ENCODE data around the gene STOML2. TPM values are rescaled to one million over a fixed set of nuclear protein-coding genes. Genes with fewer than 3 reads are reported as not detected.

STOML2 gene
- total RNA-seq, 1 donor from 2014 or later, result 94.2 TPM

GRCh38 chr9:35097573-35097972 lies 5.4 kb downstream of the STOML2 start:
- intact Hi-C loops (cut with DNase I), result no loop called here
- no peak for DNase-seq (ENCODE audit: low spot score in 2 of 2)
- TF ChIP-seq, protein P1, sequence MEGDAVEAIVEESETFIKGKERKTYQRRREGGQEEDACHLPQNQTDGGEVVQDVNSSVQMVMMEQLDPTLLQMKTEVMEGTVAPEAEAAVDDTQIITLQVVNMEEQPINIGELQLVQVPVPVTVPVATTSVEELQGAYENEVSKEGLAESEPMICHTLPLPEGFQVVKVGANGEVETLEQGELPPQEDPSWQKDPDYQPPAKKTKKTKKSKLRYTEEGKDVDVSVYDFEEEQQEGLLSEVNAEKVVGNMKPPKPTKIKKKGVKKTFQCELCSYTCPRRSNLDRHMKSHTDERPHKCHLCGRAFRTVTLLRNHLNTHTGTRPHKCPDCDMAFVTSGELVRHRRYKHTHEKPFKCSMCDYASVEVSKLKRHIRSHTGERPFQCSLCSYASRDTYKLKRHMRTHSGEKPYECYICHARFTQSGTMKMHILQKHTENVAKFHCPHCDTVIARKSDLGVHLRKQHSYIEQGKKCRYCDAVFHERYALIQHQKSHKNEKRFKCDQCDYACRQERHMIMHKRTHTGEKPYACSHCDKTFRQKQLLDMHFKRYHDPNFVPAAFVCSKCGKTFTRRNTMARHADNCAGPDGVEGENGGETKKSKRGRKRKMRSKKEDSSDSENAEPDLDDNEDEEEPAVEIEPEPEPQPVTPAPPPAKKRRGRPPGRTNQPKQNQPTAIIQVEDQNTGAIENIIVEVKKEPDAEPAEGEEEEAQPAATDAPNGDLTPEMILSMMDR (IDR thresholded peaks at IDR 0.05), result no peak
- H3K4me3 ChIP-seq, result no peak overlapping the region
- no peaks in the 10 kb centered on the region for H3K27me3 ChIP-seq
- peaks cover 8 to 32% of the 10 kb centered on the region in 2 donors for H3K36me3 ChIP-seq
- no peak overlapping the region for H3K27ac ChIP-seq
- H3K4me1 ChIP-seq, result peaks cover 4 to 23% of the 10 kb centered on the region in 2 donors
- no peaks in the 10 kb centered on the region for H3K9me3 ChIP-seq

DNA sequence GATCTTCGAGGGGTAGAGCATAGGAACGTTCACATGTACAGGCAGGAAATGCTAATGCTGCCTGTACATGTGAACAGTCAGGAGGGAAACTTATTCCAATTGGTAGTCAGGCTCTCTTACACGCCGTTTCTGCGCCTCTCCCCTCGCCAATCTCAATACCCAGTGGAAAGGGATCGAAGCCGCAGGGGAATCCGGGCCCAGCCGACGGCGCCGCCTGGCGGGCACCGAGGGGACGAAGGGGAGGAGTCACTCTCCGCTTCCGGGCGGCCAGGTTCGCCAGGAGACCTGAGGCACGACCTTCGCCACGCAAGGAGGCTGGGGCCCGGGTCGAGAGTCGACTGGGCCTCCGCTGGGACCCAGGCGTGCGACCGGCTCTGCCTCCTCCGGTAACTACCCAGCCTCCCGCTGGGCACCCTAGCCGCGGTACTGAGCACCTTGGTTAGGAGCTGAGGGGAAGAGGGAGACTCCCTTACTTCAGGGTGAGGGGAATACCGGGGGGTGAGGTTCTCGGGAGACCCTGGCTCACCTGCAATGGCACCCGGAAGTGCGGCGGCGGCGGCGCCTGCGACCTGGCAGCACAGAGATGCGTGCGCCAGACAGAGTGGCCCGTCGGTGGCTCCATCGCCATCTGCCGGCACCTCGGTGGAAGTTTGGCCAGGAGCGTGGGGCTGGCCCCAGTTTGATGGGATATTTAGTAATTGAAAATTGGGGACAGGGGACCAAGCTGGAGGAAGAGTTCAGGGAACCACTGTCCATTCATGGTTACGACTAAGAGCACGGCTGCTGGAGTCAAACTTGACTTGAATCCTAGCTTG lies 6.7 kb downstream of the STOML2 start, which contains the start of gene PIGO:
Gene PIGO, minus strand, starts transcription at position 557 of the 815 bp plus-strand sequence. CDS start 1,026 bp downstream, outside the sequence.
- H3K27me3 ChIP-seq, result no peaks in the 10 kb centered on the region
- H3K4me3 ChIP-seq, result peak within 1 kb of the TSS; percentile 82 to 87
- TF ChIP-seq, protein P1 (IDR thresholded peaks at IDR 0.05), result peak; percentile 71 to 79 (median 76)
- peak in 1 of 2 donors; percentile 94 for DNase-seq (ENCODE audit: low spot score in 2 of 2)
- H3K9me3 ChIP-seq, result no peaks in the 10 kb centered on the region
- H3K27ac ChIP-seq, result peak within 1 kb of the TSS; percentile 96 to 99
- intact Hi-C loops (cut with DNase I), result loop anchor here (1.0 kb wide), 3 partner anchors 16 to 197 kb away; partner anchors contain the start of gene VCP
- H3K36me3 ChIP-seq, result peaks cover 21 to 42% of the 10 kb centered on the region in 2 donors
- H3K4me1 ChIP-seq, result peaks cover 0 to 10% of the 10 kb centered on the region in 2 donors

GRCh38 chr9:35091536-35091935 lies 11.4 kb downstream of the STOML2 start:
- DNase-seq (ENCODE audit: low spot score in 2 of 2), result no peak
- TF ChIP-seq, protein P1 (IDR thresholded peaks at IDR 0.05), result no peak
- H3K27ac ChIP-seq, result no peak overlapping the region
- no peaks in the 10 kb centered on the region for H3K27me3 ChIP-seq
- peaks cover 47 to 66% of the 10 kb centered on the region in 2 donors for H3K36me3 ChIP-seq
- intact Hi-C loops (cut with DNase I), result no loop called here
- H3K9me3 ChIP-seq, result no peaks in the 10 kb centered on the region
- H3K4me1 ChIP-seq, result peaks cover 0 to 7% of the 10 kb centered on the region in 2 donors
- no peak overlapping the region for H3K4me3 ChIP-seq

DNA sequence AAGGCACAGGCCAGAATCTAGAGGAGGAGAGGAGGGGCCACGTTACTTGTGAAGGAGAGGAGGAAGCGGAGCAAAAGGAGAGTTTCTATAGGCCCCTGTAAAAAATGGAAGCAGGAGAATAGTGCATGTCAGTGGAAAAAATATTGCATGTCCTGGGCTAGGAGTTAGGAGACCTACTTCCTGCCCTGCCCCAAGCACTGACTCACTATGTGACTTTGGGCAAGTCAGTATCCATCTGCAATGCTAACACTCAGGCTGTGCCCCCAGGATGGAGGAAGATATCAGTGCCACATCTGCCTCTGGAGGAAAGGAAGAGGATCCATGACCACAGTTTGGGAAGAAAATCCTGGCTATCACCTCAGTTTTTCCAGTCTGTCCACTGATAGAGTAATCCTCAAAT lies 13.5 kb downstream of the STOML2 start:
- TF ChIP-seq, protein P1 (IDR thresholded peaks at IDR 0.05), result no peak
- no peaks in the 10 kb centered on the region for H3K4me1 ChIP-seq
- intact Hi-C loops (cut with DNase I), result no loop called here
- H3K9me3 ChIP-seq, result no peaks in the 10 kb centered on the region
- H3K36me3 ChIP-seq, result peaks cover 47 to 66% of the 10 kb centered on the region in 2 donors
- no peaks in the 10 kb centered on the region for H3K27me3 ChIP-seq
- no peak overlapping the region for H3K4me3 ChIP-seq
- H3K27ac ChIP-seq, result no peak overlapping the region
- DNase-seq (ENCODE audit: low spot score in 2 of 2), result no peak

DNA sequence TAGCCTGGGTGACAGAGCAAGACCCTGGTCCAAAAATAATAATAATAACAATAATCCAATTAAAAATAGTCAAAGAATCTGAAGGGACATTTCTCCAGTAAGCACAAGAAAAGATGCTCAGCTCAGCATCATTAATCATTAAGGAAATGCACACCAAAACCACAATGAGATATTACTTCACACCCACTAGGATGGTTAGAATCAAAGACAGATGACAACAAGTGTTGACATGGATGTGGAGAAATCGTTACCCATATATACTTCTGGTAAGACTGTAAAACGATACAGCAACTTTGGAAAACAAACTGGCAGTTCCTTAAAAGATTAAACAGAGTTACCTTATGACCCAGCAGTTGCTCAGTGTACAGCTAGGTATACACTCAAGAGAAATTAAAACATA lies 17.9 kb downstream of the STOML2 start:
- no peak overlapping the region for H3K4me3 ChIP-seq
- TF ChIP-seq, protein P1 (IDR thresholded peaks at IDR 0.05), result no peak
- intact Hi-C loops (cut with DNase I), result no loop called here

More for the DNA sequence above, 17.9 kb downstream of the STOML2 start:
- no peaks in the 10 kb centered on the region for H3K9me3 ChIP-seq
- H3K36me3 ChIP-seq, result peaks cover 18 to 29% of the 10 kb centered on the region in 2 donors
- H3K27ac ChIP-seq, result no peak overlapping the region
- no peak for DNase-seq (ENCODE audit: low spot score in 2 of 2)
- no peaks in the 10 kb centered on the region for H3K4me1 ChIP-seq
- H3K27me3 ChIP-seq, result no peaks in the 10 kb centered on the region

Data from ascending aorta (tissue), 2 donors.